Naive thymus-derived CD4-positive, alpha-beta T cell (primary cell): ENCODE measurements around the gene GRK5. TPM values are rescaled to one million over a fixed set of nuclear protein-coding genes. Genes with fewer than 3 reads are reported as not detected.
"Not testable (repeated sequence)": the region's sequence is repeated elsewhere in the genome, so short reads cannot be mapped to it uniquely, and the experiment has no call there.

Experiments
- ATAC-seq: fragments of 150-1000 bp; cut with Tn5 transposase; 2 replicates; pipeline ENCODE4 v1.10.0; 2021; ENCODE audit warnings: mild to moderate bottlenecking, moderate library complexity
- CTCF ChIA-PET: fragments of 350-600 bp; sonication (Branson Sonifier 250); formaldehyde crosslinking; loops from one replicate; lab custom pipeline; 2021; ENCODE audit warnings: antibody characterized with exemption; lab: Charles Lee
- POLR2A ChIA-PET: fragments of 350-600 bp; sonication (Branson Sonifier 250); formaldehyde crosslinking; loops from one replicate; lab custom pipeline; 2021; ENCODE audit warnings: antibody characterized with exemption, inconsistent platforms; lab: Charles Lee
- DNase-seq, 9 donors: peaks; one replicate each; pipeline versions ENCODE4 v3.0.0 to v3.0.0-alpha.2; 2020 to 2022; ENCODE audit warnings: mixed read lengths in 1 of 9
- H3K27ac ChIP-seq: one replicate; pipeline ENCODE4 v1.7.0; 2013; ENCODE audit warnings: mild to moderate bottlenecking, low read depth, low read length, moderate library complexity
- H3K27me3 ChIP-seq, 2 donors: one replicate each; pipeline ENCODE4 v1.7.0; 2013; ENCODE audit warnings: low read length in 2 of 2, mild to moderate bottlenecking in 2 of 2, moderate library complexity in 2 of 2; ENCODE audit not compliant: control insufficient read depth in 2 of 2, insufficient read depth in 2 of 2
- H3K36me3 ChIP-seq, 3 experiments: 1 replicate in 2 of 3; 2 replicates in 1 of 3; pipeline ENCODE4 v1.7.0; 2013; ENCODE audit warnings: low read length in 3 of 3, mild to moderate bottlenecking in 3 of 3, moderate library complexity in 1 of 3; ENCODE audit not compliant: insufficient read depth in 3 of 3, control insufficient read depth in 2 of 3
- H3K4me1 ChIP-seq, 2 donors: one replicate each; pipeline ENCODE4 v1.7.0; 2013; ENCODE audit warnings: low read length in 2 of 2, mild to moderate bottlenecking in 2 of 2, moderate library complexity in 1 of 2; ENCODE audit not compliant: control insufficient read depth in 2 of 2, insufficient read depth in 2 of 2
- H3K4me3 ChIP-seq: 2 replicates; pipeline ENCODE4 v1.7.0; 2013; ENCODE audit warnings: mild to moderate bottlenecking, low read length
- H3K9me3 ChIP-seq, 3 experiments: 1 replicate in 2 of 3; 2 replicates in 1 of 3; pipeline ENCODE4 v1.7.0; 2013; ENCODE audit warnings: low read length in 3 of 3; ENCODE audit not compliant: control insufficient read depth in 2 of 3
- H3K27ac Mint-ChIP-seq, 9 donors: one replicate each; pipeline ENCODE4 v1.8.0; 2020 to 2022; ENCODE audit warnings: mixed read lengths in 9 of 9, mild to moderate bottlenecking in 8 of 9, moderate library complexity in 5 of 9, inconsistent platforms in 2 of 9
- H3K27me3 Mint-ChIP-seq, 5 donors: one replicate each; pipeline ENCODE4 v1.8.0; 2021 to 2022; ENCODE audit warnings: mixed read lengths in 5 of 5, mild to moderate bottlenecking in 1 of 5
- H3K36me3 Mint-ChIP-seq, 5 donors: one replicate each; pipeline ENCODE4 v1.8.0; 2020 to 2022; ENCODE audit warnings: mixed read lengths in 5 of 5, mild to moderate bottlenecking in 3 of 5, inconsistent platforms in 1 of 5
- H3K4me1 Mint-ChIP-seq, 7 donors: one replicate each; pipeline ENCODE4 v1.8.0; 2020 to 2022; ENCODE audit warnings: mixed read lengths in 7 of 7, mild to moderate bottlenecking in 3 of 7, inconsistent platforms in 1 of 7
- H3K4me3 Mint-ChIP-seq, 10 donors: one replicate each; pipeline ENCODE4 v1.8.0; 2020 to 2022; ENCODE audit warnings: mild to moderate bottlenecking in 10 of 10, mixed read lengths in 10 of 10, moderate library complexity in 6 of 10, inconsistent platforms in 2 of 10
- H3K9me3 Mint-ChIP-seq, 11 donors: one replicate each; pipeline ENCODE4 v1.8.0; 2020 to 2022; ENCODE audit warnings: mixed read lengths in 11 of 11, mild to moderate bottlenecking in 4 of 11, inconsistent platforms in 1 of 11, moderate library complexity in 1 of 11
- intact Hi-C, 2 donors: fragments of 100-400 bp; cut with micrococcal nuclease; formaldehyde crosslinking; loops; one replicate each; pipeline ENCODE4 v1.15.1; 2023
- polyA plus RNA-seq, 2 donors: library from polyadenylated mRNA; unstranded; fragments of 300-500 nt; fragmentation: Illumina TruSeq; gene quantifications; one replicate each; pipeline ENCODE4 v1.2.3, GENCODE V29; 2021
- total RNA-seq, 6 experiments: library from RNA in 5 of 6; stranded (reverse) in 5 of 6; gene quantifications; 1 replicate in 5 of 6; 2 replicates in 1 of 6; pipeline ENCODE4 v1.2.3 and lab custom pipeline; 2021 to 2026

The GRK5 gene
- total and polyA plus RNA-seq, 7 experiments from 2014 or later = 16.4 to 45.2 (median 30.3) TPM

GRCh38 chr10:119231654-119232053, 24.3 kb downstream of the GRK5 start:
- no peaks in the 10 kb centered on the region for H3K27me3 Mint-ChIP-seq
- peak overlapping the region in 3 of 10 donors; percentile 0 to 5 (median 3) for H3K4me3 Mint-ChIP-seq
- ATAC-seq = peak; percentile 47
- H3K4me1 Mint-ChIP-seq = peaks cover 21 to 75% (median 66%) of the 10 kb centered on the region in 7 donors
- Histone ChIP-seq H3K27me3 (no peaks in the 10 kb centered on the region), H3K4me3 (no peak overlapping the region), H3K27ac (no peak overlapping the region), H3K4me1 (peaks cover 0 to 4% of the 10 kb centered on the region in 2 donors), H3K36me3 (no peaks in the 10 kb centered on the region), H3K9me3 (no peaks in the 10 kb centered on the region)
- intact Hi-C loops = no loop called here
- CTCF ChIA-PET = no interaction called here
- H3K36me3 Mint-ChIP-seq = peaks cover 3 to 44% (median 33%) of the 10 kb centered on the region in 5 donors
- POLR2A ChIA-PET = no interaction called here
- peak overlapping the region in 2 of 9 donors; percentile 29 to 79 for H3K27ac Mint-ChIP-seq
- peaks cover 0 to 18% (median 7%) of the 10 kb centered on the region in 11 donors for H3K9me3 Mint-ChIP-seq
- no peak for DNase-seq

- CTCF ChIA-PET, H3K27me3 Mint-ChIP-seq, H3K27me3 ChIP-seq, DNase-seq, H3K4me3 ChIP-seq, H3K36me3 ChIP-seq, H3K9me3 ChIP-seq, intact Hi-C loops, ATAC-seq, H3K27ac ChIP-seq, H3K4me1 ChIP-seq: not testable (repeated sequence)
- peak overlapping the region in 7 of 9 donors; percentile 20 to 88 (median 56) for H3K27ac Mint-ChIP-seq
- H3K36me3 Mint-ChIP-seq = peaks cover 3 to 40% (median 33%) of the 10 kb centered on the region in 5 donors
- H3K9me3 Mint-ChIP-seq = peaks cover 0 to 18% (median 7%) of the 10 kb centered on the region in 11 donors
- H3K4me1 Mint-ChIP-seq = peaks cover 23 to 80% (median 70%) of the 10 kb centered on the region in 7 donors
- H3K4me3 Mint-ChIP-seq = peak overlapping the region in 1 of 10 donors; percentile 5
- POLR2A ChIA-PET = interaction anchor here (0.7 kb wide), 1 partner anchor 89 kb away, joined by 3 read pairs; no protein-coding TSS in a partner anchor
These were observed 25.1 kb downstream of the GRK5 start for GRCh38 chr10:119232439-119232838.

GRCh38 chr10:119233123-119233820, 25.9 kb downstream of the GRK5 start:
- Histone ChIP-seq H3K36me3 (no peaks in the 10 kb centered on the region), H3K27me3 (no peaks in the 10 kb centered on the region), H3K27ac (no peak overlapping the region), H3K4me3 (no peak overlapping the region), H3K9me3 (no peaks in the 10 kb centered on the region), H3K4me1 (peaks cover 0 to 15% of the 10 kb centered on the region in 2 donors)
- DNase-seq (no peak), ATAC-seq (no peak)
- peak overlapping the region in 8 of 9 donors; percentile 29 to 89 (median 64) for H3K27ac Mint-ChIP-seq
- no peaks in the 10 kb centered on the region for H3K27me3 Mint-ChIP-seq
- CTCF ChIA-PET = no interaction called here
- POLR2A ChIA-PET = interaction anchor here (0.6 kb wide), 1 partner anchor 290 kb away, joined by 3 read pairs; no protein-coding TSS in a partner anchor
- peaks cover 3 to 41% (median 28%) of the 10 kb centered on the region in 5 donors for H3K36me3 Mint-ChIP-seq
- peaks cover 0 to 15% (median 7%) of the 10 kb centered on the region in 11 donors for H3K9me3 Mint-ChIP-seq
- peaks cover 32 to 84% (median 75%) of the 10 kb centered on the region in 7 donors for H3K4me1 Mint-ChIP-seq
- intact Hi-C loops = no loop called here
- peak overlapping the region in 2 of 10 donors; percentile 7 to 11 for H3K4me3 Mint-ChIP-seq

GRCh38 chr10:119233821-119234220, 26.4 kb downstream of the GRK5 start:
- Histone ChIP-seq H3K9me3 (no peaks in the 10 kb centered on the region), H3K4me1 (peaks cover 0 to 16% of the 10 kb centered on the region in 2 donors), H3K36me3 (no peaks in the 10 kb centered on the region), H3K4me3 (no peak overlapping the region), H3K27ac (no peak overlapping the region), H3K27me3 (no peaks in the 10 kb centered on the region)
- H3K4me1 Mint-ChIP-seq = peaks cover 34 to 84% (median 80%) of the 10 kb centered on the region in 7 donors
- no peak for DNase-seq
- H3K36me3 Mint-ChIP-seq = peaks cover 3 to 37% (median 28%) of the 10 kb centered on the region in 5 donors
- H3K9me3 Mint-ChIP-seq = peaks cover 0 to 15% (median 7%) of the 10 kb centered on the region in 11 donors
- no peaks in the 10 kb centered on the region for H3K27me3 Mint-ChIP-seq
- peak overlapping the region in 5 of 9 donors; percentile 45 to 89 (median 82) for H3K27ac Mint-ChIP-seq
- intact Hi-C loops = loop anchor here in 1 of 2 donors (2.0 kb wide), 1 partner anchor 25 kb away; no protein-coding TSS in a partner anchor
- ATAC-seq = no peak
- CTCF ChIA-PET = no interaction called here
- no peak overlapping the region for H3K4me3 Mint-ChIP-seq
- POLR2A ChIA-PET = interaction anchor here (0.6 kb wide), 1 partner anchor 289 kb away, joined by 3 read pairs; no protein-coding TSS in a partner anchor

- Histone ChIP-seq H3K27me3 (no peaks in the 10 kb centered on the region), H3K27ac (peak overlapping the region; percentile 9), H3K36me3 (no peaks in the 10 kb centered on the region), H3K4me3 (no peak overlapping the region), H3K4me1 (peaks cover 0 to 16% of the 10 kb centered on the region in 2 donors), H3K9me3 (no peaks in the 10 kb centered on the region)
- ChIA-PET CTCF (no interaction called here), POLR2A (interaction anchor here (0.7 kb wide), 1 partner anchor 500 kb away, joined by 5 read pairs; no protein-coding TSS in a partner anchor)
- ATAC-seq (no peak), DNase-seq (no peak)
- peaks cover 30 to 74% (median 69%) of the 10 kb centered on the region in 7 donors for H3K4me1 Mint-ChIP-seq
- H3K4me3 Mint-ChIP-seq = peak overlapping the region in 3 of 10 donors; percentile 8 to 27 (median 17)
- intact Hi-C loops = loop anchor here in 1 of 2 donors (2.0 kb wide), 1 partner anchor 27 kb away; no protein-coding TSS in a partner anchor
- no peaks in the 10 kb centered on the region for H3K27me3 Mint-ChIP-seq
- peak overlapping the region in 7 of 9 donors; percentile 51 to 79 (median 66) for H3K27ac Mint-ChIP-seq
- H3K36me3 Mint-ChIP-seq = peaks cover 3 to 28% (median 18%) of the 10 kb centered on the region in 5 donors
- H3K9me3 Mint-ChIP-seq = peaks cover 0 to 15% (median 6%) of the 10 kb centered on the region in 11 donors
These were observed 28.0 kb downstream of the GRK5 start for GRCh38 chr10:119235356-119235755.

- Mint-ChIP-seq H3K27ac (peak overlapping the region; percentile 48 to 91 (median 84)), H3K36me3 (peaks cover 0 to 10% (median 10%) of the 10 kb centered on the region in 5 donors), H3K27me3 (no peaks in the 10 kb centered on the region), H3K4me3 (peak overlapping the region; percentile 37 to 76 (median 62)), H3K9me3 (peaks cover 0 to 3% (median 0%) of the 10 kb centered on the region in 11 donors), H3K4me1 (peaks cover 29 to 75% (median 70%) of the 10 kb centered on the region in 7 donors)
- ChIA-PET POLR2A (interaction anchor here (1.2 kb wide), 1 partner anchor 31 kb away, joined by 3 read pairs; the partner anchor contains the start of gene GRK5), CTCF (no interaction called here)
- H3K27me3 ChIP-seq = no peaks in the 10 kb centered on the region
- H3K4me3 ChIP-seq = no peak overlapping the region
- intact Hi-C loops = no loop called here
- peak; percentile 53 for ATAC-seq
- no peaks in the 10 kb centered on the region for H3K36me3 ChIP-seq
- peaks cover 0 to 16% of the 10 kb centered on the region in 2 donors for H3K4me1 ChIP-seq
- peak overlapping the region; percentile 25 for H3K27ac ChIP-seq
- no peaks in the 10 kb centered on the region for H3K9me3 ChIP-seq
- peak in 3 of 9 donors; percentile 18 to 21 (median 20) for DNase-seq
These were observed 30.5 kb downstream of the GRK5 start for GRCh38 chr10:119237722-119238436.
